ENCODE results near the gene CELSR1.
"Not testable (repeated sequence)": the region's sequence is repeated elsewhere in the genome, so short reads cannot be mapped to it uniquely, and the experiment has no call there.

The CELSR1 gene

DNA sequence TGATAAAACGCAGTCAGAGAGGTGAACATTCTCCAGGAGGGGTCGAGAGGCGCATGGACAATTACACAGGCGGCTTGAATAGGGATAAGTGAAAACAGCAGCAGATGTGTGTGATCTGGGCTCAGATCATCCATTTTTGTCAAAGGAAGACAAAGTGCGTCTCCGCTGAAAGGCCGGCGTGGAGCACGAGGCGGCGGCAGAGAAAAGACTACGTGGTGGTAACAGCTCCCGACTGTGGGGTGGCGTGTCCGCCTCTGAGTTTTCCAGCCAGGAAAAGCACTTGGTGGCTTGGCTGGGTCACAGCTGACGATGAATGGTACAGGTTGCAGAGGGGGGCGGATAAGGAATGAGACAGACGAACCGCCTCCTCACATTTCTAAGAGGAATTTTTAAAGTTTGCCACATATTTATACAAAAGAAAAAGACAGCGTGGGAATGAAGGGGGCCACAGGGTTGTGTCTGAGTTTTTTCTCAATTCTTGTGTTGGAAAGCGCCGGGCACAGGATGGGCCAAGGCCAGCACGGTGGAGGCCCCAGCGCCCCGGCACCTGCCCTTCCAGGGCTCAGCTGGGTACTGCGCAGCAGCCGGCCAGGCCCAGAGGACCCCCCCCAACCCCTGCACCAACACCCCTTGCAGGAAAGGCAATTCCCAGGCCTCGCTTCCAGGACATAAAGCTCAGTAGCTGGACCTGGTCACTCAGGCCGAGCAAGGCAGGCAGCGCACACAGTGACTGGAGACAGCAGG lies 121.5 kb downstream of the CELSR1 start:
- no peak for DNase-seq

DNA sequence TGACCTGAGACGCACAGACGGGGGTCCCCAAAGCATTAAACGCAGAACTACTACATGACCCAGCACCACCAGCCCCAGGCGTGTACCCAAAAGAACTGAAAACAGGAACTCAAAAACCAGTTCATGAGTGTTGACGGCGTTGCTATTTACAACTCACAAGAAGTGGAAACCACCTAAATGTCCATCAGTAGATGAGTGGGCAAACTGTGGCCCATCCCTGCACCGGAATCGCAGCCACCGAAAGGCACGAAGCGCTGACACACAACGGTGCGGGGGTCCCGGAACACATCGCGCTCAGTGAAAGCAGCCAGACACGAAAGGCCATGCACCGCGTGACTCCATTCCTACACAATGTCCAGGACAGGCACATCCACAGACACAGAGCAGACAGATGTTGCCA lies 122.7 kb downstream of the CELSR1 start:
- DNase-seq: no peak

DNA sequence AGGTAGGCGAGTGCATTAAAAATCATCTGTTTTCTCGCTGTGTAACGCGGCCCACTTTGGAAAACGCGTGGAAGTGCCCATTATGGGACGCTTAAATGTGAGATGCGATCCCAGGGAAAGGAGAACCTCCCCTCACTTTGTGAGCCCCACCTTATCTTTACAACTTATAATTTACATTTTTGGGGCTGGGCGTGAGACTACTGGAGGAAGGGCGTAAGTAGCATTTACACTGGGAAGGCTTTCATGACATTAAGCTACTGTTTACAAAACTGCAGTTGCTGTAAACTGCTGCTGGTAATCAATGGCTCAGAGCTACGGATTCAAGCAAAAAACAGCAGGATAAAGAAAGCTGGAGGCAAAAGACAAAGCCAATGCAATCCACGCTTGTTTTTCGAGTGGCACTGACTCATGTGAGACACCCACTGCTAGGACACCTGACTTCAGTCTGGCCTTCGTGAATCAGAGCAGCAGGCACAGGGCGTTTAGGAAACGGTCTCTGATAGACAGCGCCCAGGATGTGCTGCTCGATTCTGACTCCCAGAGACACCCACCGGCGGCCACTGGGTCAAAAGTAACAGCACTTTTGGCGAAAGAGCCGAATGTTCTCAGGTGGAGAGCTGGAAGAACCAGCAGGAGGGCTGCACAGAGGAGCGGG lies 123.6 kb downstream of the CELSR1 start:
- DNase-seq: no peak

DNA sequence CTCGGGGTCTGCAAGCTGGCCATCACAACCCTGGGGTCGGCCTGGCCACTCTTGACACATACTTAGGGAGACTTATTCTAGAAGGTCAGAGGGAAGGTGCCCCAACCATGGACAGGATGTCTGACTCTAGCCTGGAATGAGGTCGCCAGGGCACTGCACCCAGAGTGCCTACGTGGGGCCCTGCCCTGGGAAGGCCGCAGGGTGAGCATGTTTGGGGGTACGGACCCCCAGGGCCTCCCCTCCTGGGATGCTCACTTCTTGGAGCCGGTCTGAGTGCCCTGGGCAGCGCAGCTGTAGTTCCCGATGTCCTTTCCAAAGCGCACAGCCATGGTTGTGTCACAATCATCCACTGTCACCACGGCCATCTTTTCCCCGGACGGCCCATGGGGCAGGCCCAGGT lies 126.1 kb downstream of the CELSR1 start:
- DNase-seq: no peak

DNA sequence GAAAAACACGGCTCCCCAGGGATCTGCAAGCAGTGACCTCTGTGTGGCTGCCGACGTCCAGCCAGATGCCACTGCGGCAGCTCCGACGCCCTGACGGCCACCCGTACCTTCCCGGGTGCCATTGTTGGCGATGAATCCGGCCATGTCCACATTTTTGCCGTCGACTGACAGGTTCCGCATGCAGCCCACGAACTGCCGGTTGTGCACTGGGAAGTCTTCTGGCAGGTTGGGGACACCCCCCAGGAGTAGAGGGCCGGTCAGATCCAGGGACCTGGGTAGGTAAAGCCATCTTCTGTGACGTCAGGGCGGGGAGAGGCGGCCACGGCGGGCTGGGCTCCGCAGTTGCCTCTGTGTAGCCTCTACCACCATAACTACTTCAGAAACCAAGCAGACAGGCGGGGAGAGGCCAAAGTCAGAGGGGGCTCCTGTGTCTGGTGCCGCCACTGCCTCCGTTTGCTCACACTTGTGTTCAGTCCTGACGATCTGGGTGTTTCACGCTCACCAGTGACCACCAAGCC lies 127.1 kb downstream of the CELSR1 start:
- DNase-seq: no peak

GRCh38 chr22:46409631-46410210 lies 127.7 kb downstream of the CELSR1 start:
- no peak for DNase-seq

DNA sequence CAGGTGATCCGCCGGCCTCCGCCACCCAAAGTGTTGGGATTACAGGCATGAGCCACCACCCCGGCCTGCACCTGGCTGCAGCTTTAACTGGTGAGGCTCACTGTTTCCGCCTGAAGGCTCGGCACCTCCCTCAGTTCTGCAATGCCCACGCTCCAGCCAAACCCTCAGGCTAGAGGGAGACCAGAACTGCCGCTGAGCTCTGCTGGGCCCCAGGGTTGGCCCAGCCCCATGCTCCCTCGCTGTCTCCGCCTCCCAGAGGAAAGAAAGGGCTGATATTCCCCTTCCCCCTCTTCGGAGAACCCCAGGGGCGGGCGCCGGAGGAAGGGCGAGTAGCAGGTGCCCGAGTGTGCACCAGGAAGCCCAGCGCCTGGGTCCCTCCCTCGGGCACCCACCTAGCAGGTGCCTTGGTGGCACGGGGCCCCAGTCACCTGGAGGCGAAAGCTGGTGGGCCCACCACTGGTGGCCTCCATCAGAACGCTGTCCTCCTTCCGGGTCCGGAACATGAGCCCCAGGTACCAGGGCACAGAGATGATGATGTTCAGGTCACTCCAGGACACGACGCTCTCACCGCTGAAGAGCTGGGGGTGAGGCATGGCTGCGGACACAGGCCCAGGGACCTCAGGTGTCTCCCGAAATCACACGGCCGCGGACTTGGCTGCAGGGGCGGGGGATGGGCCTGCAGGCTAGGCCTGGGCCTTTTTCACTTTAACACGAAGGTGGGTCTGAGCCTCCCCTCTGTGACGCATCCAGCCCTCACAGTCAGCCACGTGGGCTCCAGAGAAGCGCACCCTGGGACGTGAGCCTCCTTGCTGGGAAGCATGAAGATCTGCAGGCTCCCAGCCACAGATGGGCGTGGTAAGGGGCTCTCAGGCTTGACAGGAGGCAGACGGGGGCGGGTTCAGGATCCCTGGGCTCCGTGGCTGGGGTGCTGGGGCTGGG lies 128.6 kb downstream of the CELSR1 start:
- no peak for DNase-seq

GRCh38 chr22:46407748-46408147 lies 129.7 kb downstream of the CELSR1 start:
- no peak for DNase-seq

GRCh38 chr22:46406791-46407190 lies 130.6 kb downstream of the CELSR1 start:
- no peak for DNase-seq

DNA sequence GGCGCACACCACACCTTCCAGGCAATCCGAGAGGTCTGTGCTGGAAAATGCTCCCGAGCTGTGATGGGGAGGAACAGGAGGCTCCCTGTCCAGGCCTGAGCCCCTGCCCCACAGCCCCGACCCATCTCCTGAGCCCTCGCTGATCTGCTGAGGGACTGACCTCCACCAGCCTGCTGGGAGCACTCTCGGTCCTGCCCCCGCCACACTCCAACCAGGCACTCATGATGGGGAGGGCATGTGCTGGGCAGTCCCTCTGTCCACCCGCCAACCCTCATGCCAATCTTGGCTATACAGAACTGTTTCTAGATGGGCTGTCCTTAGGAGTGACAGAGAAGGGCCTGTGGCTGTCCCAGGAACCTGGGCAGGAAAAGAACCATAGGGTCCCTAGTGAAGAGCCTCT lies 131.1 kb downstream of the CELSR1 start:
- DNase-seq: no peak

DNA sequence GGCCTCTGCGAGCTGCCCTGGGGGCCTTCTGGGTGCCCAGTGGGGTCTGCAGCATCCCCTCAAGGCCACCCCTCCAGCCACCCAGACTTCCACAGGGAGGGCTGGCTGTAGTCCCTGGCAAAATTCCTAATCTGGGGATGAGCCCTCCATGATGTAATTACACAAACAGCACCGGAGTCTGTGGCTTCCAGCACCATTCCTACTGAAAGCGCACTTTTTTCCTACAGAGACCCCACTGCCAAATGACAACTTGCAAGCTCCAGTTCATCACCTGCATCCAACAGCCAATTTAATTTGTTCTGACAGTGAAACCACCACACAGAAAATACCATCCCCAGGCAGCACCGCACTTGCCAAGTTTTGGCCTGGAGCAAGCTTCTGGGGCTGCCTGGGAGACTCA lies 131.5 kb downstream of the CELSR1 start:
- DNase-seq: no peak

DNA sequence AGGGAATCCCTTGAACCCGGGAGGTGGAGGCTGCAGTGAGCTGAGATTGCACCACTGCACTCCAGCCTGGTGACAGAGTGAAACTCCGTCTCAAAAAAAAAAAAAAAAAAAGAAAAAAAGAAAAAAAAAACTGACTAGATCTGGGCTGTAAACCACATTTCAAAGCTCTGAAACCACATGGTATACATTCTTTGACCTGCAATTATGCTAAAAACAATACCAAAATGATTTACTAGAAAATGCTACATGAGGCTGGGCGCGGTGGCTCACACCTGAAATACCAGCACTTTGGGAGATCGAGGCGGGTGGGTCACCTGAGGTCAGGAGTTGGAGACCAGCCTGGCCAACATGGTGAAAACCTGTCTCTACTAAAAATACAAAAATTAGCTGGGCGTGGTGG lies 133.5 kb downstream of the CELSR1 start:
- not testable (repeated sequence) for DNase-seq

- DNase-seq: no peak
These were observed 134.9 kb downstream of the CELSR1 start for GRCh38 chr22:46402505-46402904.

DNA sequence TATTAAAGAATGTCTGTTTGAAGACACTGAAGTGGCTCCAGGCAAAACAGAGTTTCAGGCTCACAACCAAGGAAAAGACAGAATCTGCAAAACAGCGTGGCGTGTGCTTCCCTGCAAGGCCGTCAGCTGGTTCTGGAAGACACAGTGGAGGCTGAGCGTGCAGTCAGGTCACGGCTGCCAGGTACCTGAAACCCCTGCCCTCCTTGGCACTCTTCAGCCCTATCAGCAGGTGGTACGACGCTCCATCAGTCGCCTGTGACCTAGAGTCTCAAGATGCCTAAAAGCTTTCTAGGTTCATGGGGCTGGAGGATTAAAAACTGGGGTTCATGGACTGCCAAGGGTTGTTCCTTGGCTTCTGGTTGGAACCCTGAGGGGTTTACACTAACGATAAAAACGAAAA lies 136.1 kb downstream of the CELSR1 start:
- no peak for DNase-seq

GRCh38 chr22:46399251-46400024 lies 138.0 kb downstream of the CELSR1 start:
- DNase-seq: no peak

DNA sequence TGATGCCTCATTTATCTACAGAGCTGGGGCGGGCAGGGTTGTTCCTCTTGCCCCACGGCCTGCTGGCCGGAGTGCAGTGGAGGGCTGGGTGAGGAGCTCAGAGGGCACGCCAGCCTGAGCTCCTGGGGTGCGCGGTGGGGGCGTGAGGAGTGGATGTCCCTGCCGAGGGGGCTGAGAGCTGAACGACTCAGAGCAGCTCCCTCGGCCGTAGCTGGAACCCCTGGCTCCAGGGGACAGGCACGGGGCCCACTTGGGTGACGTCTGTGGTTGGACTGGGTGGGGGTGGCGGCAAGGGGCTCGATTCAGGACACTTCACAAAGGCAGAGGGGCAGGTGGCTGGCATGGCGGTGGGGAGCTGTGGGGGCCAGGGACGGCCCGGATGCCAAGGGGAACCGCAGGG lies 139.5 kb downstream of the CELSR1 start:
- DNase-seq: no peak

- DNase-seq: no peak
These were observed 139.9 kb downstream of the CELSR1 start for GRCh38 chr22:46397514-46397913.

- DNase-seq: not testable (repeated sequence)
These were observed 140.4 kb downstream of the CELSR1 start for GRCh38 chr22:46397049-46397448.

DNA sequence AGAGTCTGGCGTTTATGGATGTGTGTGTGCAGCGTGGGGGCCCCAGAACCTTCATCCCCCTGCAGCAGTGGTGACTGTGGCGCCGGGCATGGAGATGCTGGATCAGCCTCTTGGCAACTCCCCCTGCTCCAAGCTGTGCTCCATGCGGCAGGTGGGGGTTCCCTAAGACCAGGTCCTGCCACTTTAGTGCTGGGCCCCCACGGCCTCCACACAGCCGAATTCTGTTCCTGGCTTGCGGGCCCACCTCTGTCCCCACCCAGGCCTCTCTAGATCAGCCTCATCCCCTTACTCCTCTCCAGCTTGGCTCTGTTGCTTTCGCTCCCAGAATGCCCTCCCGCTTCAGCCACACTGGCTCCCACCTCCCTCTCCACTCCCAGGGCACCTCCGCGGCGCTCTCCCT lies 142.3 kb downstream of the CELSR1 start:
- no peak for DNase-seq

DNA sequence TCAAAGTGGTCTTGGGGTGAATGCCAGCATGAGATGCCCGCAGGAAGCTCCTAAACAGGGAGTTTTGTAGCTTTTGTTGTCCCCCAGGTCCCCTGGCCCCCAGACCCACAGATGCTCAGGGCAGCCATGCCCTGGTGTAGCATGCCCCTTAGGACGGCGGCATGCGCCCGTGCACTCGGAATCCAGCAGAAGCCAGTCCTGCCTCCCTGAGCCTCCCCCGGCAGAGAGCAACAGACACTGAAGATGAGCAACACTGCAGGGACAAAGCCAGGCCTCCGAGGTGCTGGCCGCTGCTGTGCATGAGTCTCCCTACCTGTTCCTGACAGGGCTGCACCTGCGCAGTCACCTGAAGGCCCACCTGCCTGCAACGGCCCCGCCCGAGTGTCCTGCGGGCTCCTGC lies 142.8 kb downstream of the CELSR1 start:
- no peak for DNase-seq

- DNase-seq: no peak
These were observed 143.5 kb downstream of the CELSR1 start for GRCh38 chr22:46393873-46394272.

DNA sequence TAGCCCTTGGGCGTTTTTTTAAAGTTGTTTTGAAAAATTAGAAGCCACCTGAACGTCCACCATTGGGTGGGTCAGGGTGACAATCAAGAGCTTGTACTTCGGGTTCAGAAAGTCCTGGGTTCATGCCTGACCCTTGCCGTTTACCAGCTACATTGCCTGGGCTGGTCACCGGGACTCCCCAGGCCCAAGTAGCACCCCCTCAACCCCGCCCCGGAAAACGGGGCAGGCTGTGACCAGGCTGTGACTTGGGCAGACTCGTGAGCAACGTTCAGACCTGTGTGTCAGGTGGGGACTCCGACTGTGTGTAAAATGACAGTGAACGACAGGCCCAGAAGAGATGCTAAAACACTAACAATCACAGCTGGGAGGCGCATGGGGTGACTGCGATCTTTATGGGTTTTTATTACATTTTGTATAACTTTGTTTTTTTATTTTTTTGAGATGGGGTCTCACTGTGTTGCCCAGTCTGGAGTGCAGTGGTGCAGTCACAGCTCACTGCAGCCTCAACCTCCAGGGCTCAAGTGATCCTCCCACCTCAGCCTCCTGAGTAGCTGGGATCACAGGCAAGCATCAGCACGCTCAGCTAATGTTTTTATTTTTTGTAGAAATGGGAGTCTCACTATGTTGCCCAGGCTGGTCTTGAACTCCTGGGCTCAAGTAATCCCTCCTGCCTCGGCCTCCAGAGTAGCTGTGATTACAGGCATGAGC lies 145.1 kb downstream of the CELSR1 start:
- no peak for DNase-seq
